GM23338 (cell line): ENCODE measurements around the gene PAPOLB. TPM values are rescaled to one million over a fixed set of nuclear protein-coding genes. Genes with fewer than 3 reads are reported as not detected.

ENCODE experiments used
- ATAC-seq: fragments of 200-7000 bp; cut with Tn5 transposase; 3 replicates; pipeline ENCODE4 v1.9.1; 2020
- DNase-seq: peaks from one replicate; pipeline ENCODE4 v3.0.0-alpha.2; 2015; ENCODE audit warnings: low spot score
- H2AFZ ChIP-seq: fragments of 200-600 bp; sonication (generic); 2 replicates; pipeline ENCODE4 v1.8.0; 2016; ENCODE audit warnings: antibody characterized with exemption, mild to moderate bottlenecking, moderate library complexity
- H3F3A ChIP-seq: fragments of 200-600 bp; sonication (generic); replicated peaks from 2 replicates; pipeline ENCODE4 v1.8.0; 2017; ENCODE audit warnings: antibody characterized with exemption, mixed run types, low read depth
- H3K27ac ChIP-seq: fragments of 200-600 bp; sonication (generic); 2 replicates; pipeline ENCODE4 v1.6.1; 2016; ENCODE audit warnings: low read depth
- H3K27me3 ChIP-seq: fragments of 200-600 bp; sonication (generic); 2 replicates; pipeline ENCODE4 v1.8.0; 2016; ENCODE audit warnings: mild to moderate bottlenecking, mixed run types, moderate library complexity; ENCODE audit not compliant: insufficient read depth
- H3K36me3 ChIP-seq: fragments of 200-600 bp; sonication (generic); 2 replicates; pipeline ENCODE4 v1.8.0; 2016; ENCODE audit warnings: mild to moderate bottlenecking; ENCODE audit not compliant: insufficient read depth
- H3K4me1 ChIP-seq: fragments of 200-600 bp; sonication (generic); 2 replicates; pipeline ENCODE4 v1.8.0; 2016; ENCODE audit warnings: mild to moderate bottlenecking, moderate library complexity; ENCODE audit not compliant: insufficient read depth
- H3K4me2 ChIP-seq: fragments of 200-600 bp; sonication (generic); 2 replicates; pipeline ENCODE4 v1.7.1; 2017; ENCODE audit warnings: mixed run types
- H3K4me3 ChIP-seq: fragments of 200-600 bp; sonication (generic); 2 replicates; pipeline ENCODE4 v1.6.1; 2016; ENCODE audit warnings: mixed run types
- H3K79me2 ChIP-seq: fragments of 200-600 bp; sonication (generic); replicated peaks from 2 replicates; pipeline ENCODE4 v1.8.0; 2017; ENCODE audit warnings: mild to moderate bottlenecking; ENCODE audit not compliant: insufficient read depth
- H3K9me2 ChIP-seq: fragments of 200-600 bp; sonication (generic); 2 replicates; pipeline ENCODE4 v1.8.0; 2017; ENCODE audit not compliant: insufficient read depth
- H4K20me1 ChIP-seq: fragments of 200-600 bp; sonication (generic); replicated peaks from 2 replicates; pipeline ENCODE4 v1.8.0; 2017; ENCODE audit warnings: mild to moderate bottlenecking; ENCODE audit not compliant: insufficient read depth
- H3K27ac Mint-ChIP-seq: 2 replicates; pipeline ENCODE4 v1.8.0; 2020; ENCODE audit warnings: inconsistent platforms, mild to moderate bottlenecking, moderate library complexity, mixed read lengths
- H3K27me3 Mint-ChIP-seq: 3 replicates; pipeline ENCODE4 v1.8.0; 2022; ENCODE audit warnings: low read depth, mild to moderate bottlenecking, moderate library complexity, mixed read lengths, inconsistent platforms; ENCODE audit not compliant: insufficient read depth, poor library complexity
- H3K36me3 Mint-ChIP-seq: 3 replicates; pipeline ENCODE4 v1.8.0; 2021; ENCODE audit warnings: low read depth, mild to moderate bottlenecking, inconsistent platforms, moderate library complexity, mixed read lengths
- H3K4me1 Mint-ChIP-seq: 3 replicates; pipeline ENCODE4 v1.8.0; 2020; ENCODE audit warnings: mild to moderate bottlenecking, inconsistent platforms, mixed read lengths
- H3K4me3 Mint-ChIP-seq: 3 replicates; pipeline ENCODE4 v1.8.0; 2021; ENCODE audit warnings: moderate library complexity, mild to moderate bottlenecking, inconsistent platforms, mixed read lengths
- H3K9me3 Mint-ChIP-seq: 3 replicates; pipeline ENCODE4 v1.8.0; 2020; ENCODE audit warnings: moderate library complexity, mild to moderate bottlenecking, inconsistent platforms, mixed read lengths
- CREB1 ChIP-seq: fragments of 250-450 bp; sonication (Bioruptor Pico); IDR thresholded peaks from 2 replicates; pipeline ENCODE4 v1.5.0; 2020; ENCODE audit warnings: low read depth, mild to moderate bottlenecking, moderate library complexity
- CTCF ChIP-seq, 2 experiments: fragments of 200-600 bp in 1 of 2; sonication (generic) in 1 of 2; conservative IDR thresholded peaks; 2 replicates each; pipeline versions ENCODE4 v1.5.1 to v1.6.1; 2016 to 2017; ENCODE audit warnings: antibody characterized with exemption in 2 of 2, low read depth in 2 of 2, mild to moderate bottlenecking in 2 of 2, moderate library complexity in 1 of 2
- NANOG ChIP-seq: IDR thresholded peaks from 2 replicates; pipeline ENCODE4 v1.6.1; 2016; ENCODE audit warnings: antibody characterized with exemption, borderline replicate concordance
- POLR2AphosphoS5 ChIP-seq: IDR thresholded peaks from 2 replicates; pipeline ENCODE4 v1.6.1; 2016; ENCODE audit warnings: antibody characterized with exemption, low read depth
- REST ChIP-seq: IDR thresholded peaks from one replicate; pipeline ENCODE4 v1.6.1; 2018; ENCODE audit warnings: antibody characterized with exemption; ENCODE audit not compliant: unreplicated experiment
- STAT1 ChIP-seq: IDR thresholded peaks from one replicate; pipeline ENCODE4 v1.6.1; 2016; ENCODE audit warnings: antibody characterized with exemption; ENCODE audit not compliant: unreplicated experiment
- ZNF114 ChIP-seq: fragments of 250-450 bp; sonication (Bioruptor Pico); IDR thresholded peaks from 2 replicates; pipeline ENCODE4 v1.5.0; 2020; ENCODE audit warnings: mild to moderate bottlenecking, moderate library complexity
- ZNF331 ChIP-seq: fragments of 250-450 bp; sonication (Bioruptor Pico); IDR thresholded peaks from 2 replicates; pipeline ENCODE4 v1.5.0; 2020; ENCODE audit warnings: low read depth, mild to moderate bottlenecking, moderate library complexity
- ZNF462 ChIP-seq: fragments of 250-450 bp; sonication (Bioruptor Pico); IDR thresholded peaks from 2 replicates; pipeline ENCODE4 v1.5.0; 2020; ENCODE audit warnings: mild to moderate bottlenecking, moderate library complexity
- polyA plus RNA-seq: library from polyadenylated mRNA; unstranded; fragments of >200 nt; fragmentation: Nextera tagmentation; extraction: Ambion mirVana; gene quantifications from 2 replicates; pipeline ENCODE4 v1.2.1, GENCODE V29; 2016
- total RNA-seq: library from RNA; depleted of rRNA; stranded (reverse); fragments of >200 nt; shearing (Covaris generic); gene quantifications from 2 replicates; pipeline ENCODE4 v1.2.3, GENCODE V29; 2014

The PAPOLB gene
- total and polyA plus RNA-seq, 2 experiments from 2014 or later = 0.08 to 0.42 TPM

- TF ChIP-seq ZNF462 (CRISPR knock-in tag) = no peak
- no peak for TF ChIP-seq CTCF (conservative IDR thresholded peaks at IDR 0.05; ENCODE audit: low read depth in 2 of 2)
- TF ChIP-seq ZNF331 (CRISPR knock-in tag) = no peak
Measured at GRCh38 chr7:4906682-4907081, 44.9 kb upstream of the PAPOLB start (continued).

GRCh38 chr7:4905171-4905570 is 43.3 kb upstream of the PAPOLB start:
- Mint-ChIP-seq H3K4me1 (no peaks in the 10 kb centered on the region), H3K9me3 (peaks cover 21% of the 10 kb centered on the region), H3K36me3 (no peaks in the 10 kb centered on the region), H3K27ac (no peak overlapping the region), H3K27me3 (peaks cover 4% of the 10 kb centered on the region), H3K4me3 (no peak overlapping the region)
- no peaks in the 10 kb centered on the region for H4K20me1 ChIP-seq
- H3K4me3 ChIP-seq = no peak overlapping the region
- DNase-seq = no peak
- H3K27me3 ChIP-seq = no peaks in the 10 kb centered on the region
- no peaks in the 10 kb centered on the region for H3K79me2 ChIP-seq
- no peaks in the 10 kb centered on the region for H3F3A ChIP-seq
- ATAC-seq = no peak
- H3K27ac ChIP-seq = no peak overlapping the region
- no peaks in the 10 kb centered on the region for H3K9me2 ChIP-seq
- H3K4me1 ChIP-seq = no peaks in the 10 kb centered on the region
- H3K4me2 ChIP-seq = no peak overlapping the region
- no peak overlapping the region for H2AFZ ChIP-seq
- H3K36me3 ChIP-seq = no peaks in the 10 kb centered on the region
- TF ChIP-seq ZNF114 (CRISPR knock-in tag) (no peak), CREB1 (CRISPR knock-in tag) (no peak), STAT1 (no peak), POLR2AphosphoS5 (no peak), NANOG (no peak), REST (no peak)
